GM18502 (cell line): ENCODE results near the gene HARBI1.

ENCODE experiments used
- ATAC-seq: cut with Tn5 transposase; IDR thresholded peaks from one replicate; pipeline ENCODE4 v1.9.1; 2021; ENCODE audit warnings: mild to moderate bottlenecking; ENCODE audit not compliant: unreplicated experiment, poor library complexity

Gene HARBI1

GRCh38 chr11:46635557-46636139 lies 18.6 kb upstream of the HARBI1 start:
- no peak for ATAC-seq

DNA sequence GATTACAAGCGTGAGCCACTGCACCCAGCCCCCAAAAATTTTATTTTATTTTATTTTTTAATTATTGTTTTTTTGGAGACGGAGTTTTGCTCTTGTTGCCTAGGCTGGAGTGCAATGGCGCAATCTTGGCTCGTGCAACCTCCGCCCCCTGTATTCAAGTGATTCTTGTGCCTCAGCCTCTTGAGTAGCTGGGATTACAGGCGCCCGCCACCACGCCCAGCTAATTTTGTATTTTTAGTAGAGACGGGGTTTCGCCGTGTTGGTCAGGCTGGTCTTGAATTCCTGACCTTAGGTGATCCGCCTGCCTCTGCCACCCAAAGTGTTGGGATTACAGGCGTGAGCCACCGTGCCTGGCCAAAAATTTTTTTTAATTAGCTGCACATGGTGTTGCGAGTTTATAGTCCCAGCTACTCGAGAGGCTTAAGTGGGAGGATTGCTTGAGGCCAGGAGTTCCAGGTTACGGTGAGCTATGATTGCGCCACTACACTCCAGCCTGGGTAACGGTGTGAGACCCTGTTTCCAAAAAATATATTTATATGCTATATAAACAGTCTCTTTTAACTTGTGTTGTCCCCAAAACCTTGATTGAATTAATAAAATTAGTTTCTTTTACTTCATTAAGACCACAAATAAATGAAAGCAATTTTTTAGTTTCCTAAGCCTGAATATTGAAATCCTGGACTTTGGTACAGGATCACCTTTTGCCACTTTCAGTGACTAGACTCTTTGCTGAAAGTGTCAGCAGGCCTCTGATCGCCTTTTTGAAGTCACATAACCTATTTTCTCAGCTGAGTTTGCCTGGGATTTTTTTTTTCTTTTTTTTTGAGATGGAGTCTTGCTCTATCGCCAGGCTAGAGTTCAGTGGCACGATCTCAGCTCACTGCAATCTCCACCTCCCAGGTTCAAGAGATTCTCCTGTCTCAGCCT lies 16.5 kb upstream of the HARBI1 start:
- ATAC-seq, result no peak

DNA sequence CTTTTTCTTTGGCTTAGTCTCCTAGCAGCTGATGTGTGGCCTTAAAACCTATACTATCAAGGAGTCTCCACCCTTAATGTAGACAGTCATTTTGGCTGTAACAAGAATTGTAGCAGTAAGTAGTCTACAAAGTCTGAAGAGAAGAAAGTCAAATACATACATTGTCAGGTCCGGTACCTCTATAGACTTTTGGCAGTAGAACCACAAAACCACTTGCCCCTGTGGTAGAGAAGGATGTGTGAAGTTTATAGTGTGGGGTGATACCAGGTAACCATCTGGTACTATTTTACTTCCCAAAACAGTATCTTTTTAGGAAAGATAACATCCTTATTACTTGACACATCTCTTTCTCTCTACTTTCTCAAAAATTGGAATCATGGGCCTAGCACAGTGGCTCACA lies 15.5 kb upstream of the HARBI1 start:
- ATAC-seq, result no peak

DNA sequence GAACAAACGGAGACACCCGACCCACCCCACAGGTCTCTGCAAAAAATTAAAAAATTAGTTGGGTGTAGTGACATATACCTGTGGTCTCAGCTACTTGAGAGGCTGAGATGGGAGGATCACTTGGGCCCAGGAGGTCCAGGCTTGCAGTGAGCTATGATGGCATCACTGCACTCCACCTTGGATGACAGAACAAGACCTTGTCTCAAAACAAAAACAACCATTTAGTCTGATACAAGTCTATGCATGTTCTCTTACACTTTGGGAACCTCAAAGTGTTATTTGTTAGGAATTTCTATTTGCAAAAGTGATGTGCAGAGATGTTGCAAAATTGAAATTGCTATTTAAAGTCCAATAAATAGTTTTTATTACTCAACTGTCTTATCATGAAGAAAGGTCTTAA lies 14.6 kb upstream of the HARBI1 start:
- no peak for ATAC-seq

GRCh38 chr11:46630237-46630636 lies 13.2 kb upstream of the HARBI1 start:
- ATAC-seq, result no peak

GRCh38 chr11:46628961-46629360 lies 11.9 kb upstream of the HARBI1 start:
- ATAC-seq, result no peak

- ATAC-seq, result no peak
Measured at GRCh38 chr11:46625406-46625805, 8.4 kb upstream of the HARBI1 start.

GRCh38 chr11:46618837-46619236 lies 1.8 kb upstream of the HARBI1 start:
- no peak for ATAC-seq

GRCh38 chr11:46617972-46618314 lies 916 bp upstream of the HARBI1 start:
- no peak for ATAC-seq

DNA sequence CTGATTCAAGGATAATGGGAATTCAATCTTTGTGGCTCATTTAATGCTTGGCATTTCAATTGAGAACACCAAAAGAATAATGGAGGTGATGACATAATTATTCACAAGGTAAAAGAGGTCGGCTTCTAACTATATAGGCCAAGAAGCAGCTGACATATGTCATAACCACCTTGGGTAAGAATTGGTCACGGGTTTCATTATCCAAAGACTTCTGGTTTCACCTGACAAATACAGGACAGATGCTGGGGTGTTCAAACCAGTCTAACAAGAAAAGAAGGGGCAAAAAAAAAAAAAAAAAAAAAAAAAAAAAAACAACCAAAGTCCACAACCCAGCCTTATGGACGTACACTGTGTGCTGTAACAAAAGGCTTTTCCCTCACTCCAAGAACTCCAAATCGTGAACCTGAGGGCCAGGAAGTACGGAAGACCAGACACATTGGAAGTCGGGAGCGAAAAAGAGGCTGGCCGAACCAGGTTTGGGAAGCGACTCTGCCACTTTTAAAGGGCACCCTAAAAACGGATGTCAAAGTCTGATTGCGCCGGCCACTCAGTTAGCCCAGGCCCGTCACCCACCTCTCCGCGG lies 385 bp downstream of the HARBI1 start:
- ATAC-seq, result peak; percentile 7

DNA sequence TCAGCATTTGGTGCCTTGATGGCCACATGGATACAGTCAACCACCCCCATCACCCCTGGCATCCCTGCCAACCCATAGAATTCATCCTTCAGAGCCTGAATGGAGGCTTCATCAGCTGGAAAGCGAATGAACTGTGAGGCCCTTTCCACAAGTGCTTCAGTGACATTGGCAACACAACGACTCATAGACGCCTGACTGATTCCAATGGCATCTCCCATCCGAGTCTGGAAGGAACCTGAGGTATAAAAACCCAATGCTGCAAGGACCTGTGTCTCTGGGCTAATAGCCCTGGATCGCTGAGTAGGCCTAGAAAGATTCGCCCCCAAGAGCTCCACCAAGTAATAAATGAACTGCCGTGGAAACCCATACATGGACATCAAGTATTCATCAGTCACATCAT lies 1.3 kb downstream of the HARBI1 start:
- no peak for ATAC-seq

- ATAC-seq, result no peak
Measured at GRCh38 chr11:46612326-46612725, 4.7 kb downstream of the HARBI1 start.

DNA sequence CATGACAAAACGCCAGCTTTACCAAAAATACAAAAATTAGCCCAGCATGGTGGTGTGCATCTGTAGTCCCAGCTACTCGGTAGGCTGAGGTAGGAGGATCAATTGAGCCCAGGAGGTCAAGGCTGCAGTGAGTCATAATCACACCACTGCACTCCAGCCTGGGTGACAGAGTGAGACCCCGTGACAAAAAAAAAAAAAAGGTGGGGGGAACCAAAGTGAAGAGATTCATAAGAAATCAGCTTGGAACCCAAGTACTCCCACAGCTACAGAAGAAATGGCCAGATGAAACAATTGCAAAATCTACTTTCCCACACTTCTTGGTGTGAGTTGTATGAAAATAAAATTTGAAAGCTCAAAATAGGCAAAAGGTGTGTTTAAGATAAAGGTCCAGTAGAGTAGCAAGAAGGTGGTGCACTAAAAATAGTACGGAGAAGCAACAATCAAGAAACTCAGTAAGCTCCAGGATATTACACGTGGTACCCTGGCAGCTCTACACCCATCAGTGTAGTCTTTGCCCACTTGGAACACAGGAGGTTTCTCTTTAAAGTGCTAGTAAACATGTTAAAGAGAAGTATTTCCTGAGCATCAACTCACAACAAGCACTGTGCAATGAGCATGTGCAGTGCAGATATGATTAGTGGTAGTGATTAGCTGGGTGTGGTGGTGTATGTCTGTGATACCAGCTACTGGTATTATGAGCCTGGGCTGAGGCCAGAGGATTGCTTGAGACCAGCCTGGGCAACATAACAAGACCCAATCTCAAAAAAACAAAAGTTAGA lies 5.3 kb downstream of the HARBI1 start:
- ATAC-seq, result no peak

DNA sequence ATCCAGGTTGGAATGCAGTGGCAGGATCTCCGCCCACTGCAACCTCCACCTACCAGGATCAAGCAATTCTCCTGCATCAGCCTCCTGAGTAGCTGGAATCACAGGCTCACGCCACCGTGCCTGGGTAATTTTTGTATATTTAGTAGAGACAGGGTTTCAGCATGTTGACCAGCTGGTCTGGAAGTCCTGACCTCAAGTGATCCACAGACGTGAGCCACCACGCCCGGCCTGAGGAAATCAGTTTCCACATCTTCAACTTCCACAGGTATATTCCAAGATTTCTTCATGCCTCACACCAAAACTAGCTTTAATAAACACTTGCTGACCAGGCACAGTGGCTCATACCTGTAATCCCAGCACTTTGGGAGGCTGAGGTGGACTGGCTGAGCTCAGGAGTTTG lies 7.6 kb downstream of the HARBI1 start:
- ATAC-seq, result no peak

DNA sequence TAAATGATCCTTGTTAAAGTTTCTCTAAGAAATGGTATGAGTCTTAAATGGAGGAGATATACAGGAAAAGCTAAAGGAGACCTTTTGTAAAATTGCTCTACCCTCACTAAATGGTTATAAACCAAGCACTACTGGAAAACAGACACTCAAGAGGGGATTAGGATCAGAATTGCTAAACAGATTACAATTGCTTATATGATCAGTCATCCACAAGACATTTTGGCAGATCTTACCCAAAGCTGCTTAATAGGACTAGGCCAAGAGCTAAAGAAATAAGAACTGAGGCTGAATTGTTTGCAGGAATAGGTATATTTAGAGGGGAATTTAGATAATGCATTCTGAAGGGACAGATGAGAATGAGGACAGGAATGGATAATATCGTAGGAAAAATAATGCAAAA lies 9.5 kb downstream of the HARBI1 start:
- no peak for ATAC-seq

- ATAC-seq, result no peak
Measured at GRCh38 chr11:46604796-46605195, 12.2 kb downstream of the HARBI1 start.

DNA sequence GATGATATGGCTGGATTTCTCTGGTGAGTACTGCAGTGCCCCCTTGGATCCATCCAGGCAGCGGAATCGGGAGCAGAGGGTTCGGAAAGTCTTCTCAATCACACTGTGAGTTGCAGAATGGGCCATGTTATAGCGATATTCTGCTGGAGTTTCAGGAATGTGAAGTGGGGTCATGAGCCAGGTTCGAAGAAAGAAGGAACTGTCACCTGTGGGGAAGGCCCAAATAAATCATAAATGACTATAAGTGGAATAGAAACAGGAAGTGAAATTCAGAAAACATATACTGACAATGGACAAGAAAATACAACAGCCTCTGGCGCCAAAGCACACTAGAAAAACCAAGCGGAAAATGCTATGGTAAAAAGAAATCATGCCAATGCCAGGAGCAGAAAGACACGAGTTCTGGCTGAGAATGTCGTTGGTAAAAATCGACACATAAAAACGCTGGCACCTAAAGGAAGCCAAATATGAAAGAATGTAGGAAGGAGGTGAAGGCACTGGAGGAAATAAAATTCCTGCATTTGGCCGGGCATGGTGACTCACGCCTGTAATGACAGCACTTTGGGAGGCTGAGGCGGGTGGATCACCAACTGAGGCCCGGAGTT lies 13.2 kb downstream of the HARBI1 start:
- ATAC-seq, result no peak

GRCh38 chr11:46601129-46601528 lies 15.9 kb downstream of the HARBI1 start:
- no peak for ATAC-seq

GRCh38 chr11:46600194-46600960 lies 16.6 kb downstream of the HARBI1 start:
- no peak for ATAC-seq
